Stimulated activated CD4-positive, alpha-beta T cell treated with anti-CD3 and anti-CD28 coated beads, TNF-alpha, amount 100 ng/mL, for 1 hour (primary cell): ENCODE results near the gene CORO2A.
"Not testable (repeated sequence)": the region's sequence is repeated elsewhere in the genome, so short reads cannot be mapped to it uniquely, and the experiment has no call there.

Source experiments
- DNase-seq, 3 donors: peaks; one replicate each; pipeline ENCODE4 v3.0.0-alpha.2; 2020; ENCODE audit warnings: low read depth in 3 of 3, low spot score in 1 of 3

CORO2A gene

GRCh38 chr9:98142925-98143481, 49.4 kb downstream of the CORO2A start:
- no peak for DNase-seq

- no peak for DNase-seq
Measured at GRCh38 chr9:98142182-98142907, 50.1 kb downstream of the CORO2A start.

GRCh38 chr9:98140503-98140902, 51.9 kb downstream of the CORO2A start:
- no peak for DNase-seq

- no peak for DNase-seq
Measured at GRCh38 chr9:98136489-98136888, 55.9 kb downstream of the CORO2A start.

- no peak for DNase-seq
Measured at GRCh38 chr9:98135938-98136337, 56.5 kb downstream of the CORO2A start.

GRCh38 chr9:98135558-98135934, 56.9 kb downstream of the CORO2A start:
- no peak for DNase-seq

- no peak for DNase-seq
Measured at GRCh38 chr9:98134702-98135557, 57.5 kb downstream of the CORO2A start.

- DNase-seq, result no peak
Measured at GRCh38 chr9:98132806-98133631, 59.4 kb downstream of the CORO2A start.

GRCh38 chr9:98132158-98132557, 60.3 kb downstream of the CORO2A start:
- no peak for DNase-seq

- DNase-seq, result no peak
Measured at GRCh38 chr9:98130576-98131228, 61.7 kb downstream of the CORO2A start.

- DNase-seq, result not testable (repeated sequence)
Measured at GRCh38 chr9:98130060-98130459, 62.4 kb downstream of the CORO2A start.

GRCh38 chr9:98129451-98129881, 63.0 kb downstream of the CORO2A start:
- no peak for DNase-seq

- no peak for DNase-seq
Measured at GRCh38 chr9:98128316-98128715, 64.1 kb downstream of the CORO2A start.

- no peak for DNase-seq
Measured at GRCh38 chr9:98127226-98127625, 65.2 kb downstream of the CORO2A start.

- DNase-seq, result no peak
Measured at GRCh38 chr9:98124637-98125426, 67.6 kb downstream of the CORO2A start.

GRCh38 chr9:98124091-98124490, 68.3 kb downstream of the CORO2A start:
- DNase-seq, result not testable (repeated sequence)

GRCh38 chr9:98121058-98121457, 71.4 kb downstream of the CORO2A start:
- no peak for DNase-seq

- no peak for DNase-seq
Measured at GRCh38 chr9:98120476-98120875, 72.0 kb downstream of the CORO2A start.

GRCh38 chr9:98118640-98119601, 73.5 kb downstream of the CORO2A start, which contains the start of gene TRIM14:
Gene TRIM14 (minus strand): TSS chr9:98119222. CDS start chr9:98119188, 34 bp downstream.
- DNase-seq, result peak in 1 of 3 donors; percentile 44
